ENCODE measurements around the gene ZNF678. TPM values are rescaled to one million over a fixed set of nuclear protein-coding genes. Genes with fewer than 3 reads are reported as not detected.

ZNF678 gene
- total RNA-seq, 2 donors from 2014 or later: 11.2 to 22.4 TPM

GRCh38 chr1:227546059-227546458, 17.3 kb upstream of the ZNF678 start:
- no peaks in the 10 kb centered on the region for H3K36me3 ChIP-seq (replicated peaks in 1 of 2; ENCODE audit: insufficient read depth in 1 of 2, low read depth in 2 of 2)
- TF ChIP-seq POLR2A (IDR thresholded peaks at IDR 0.05) (no peak), CTCF (IDR thresholded peaks at IDR 0.05) (no peak)
- H3K27me3 ChIP-seq: no peaks in the 10 kb centered on the region
- intact Hi-C loops (cut with DNase I): no loop called here
- peak overlapping the region in 1 of 4 donors; percentile 52 for H3K27ac ChIP-seq
- peaks cover 32% of the 10 kb centered on the region for H3K4me1 ChIP-seq
- DNase-seq (peak in 2 of 4 donors; percentile 72 to 87), ATAC-seq (no peak)
- H3K9me3 ChIP-seq: no peaks in the 10 kb centered on the region
- 87 to 100% methylated on average over 2 to 5 of the region's 5 CpGs for WGBS, 2 donors
- H3K4me3 ChIP-seq: no peak overlapping the region

DNA sequence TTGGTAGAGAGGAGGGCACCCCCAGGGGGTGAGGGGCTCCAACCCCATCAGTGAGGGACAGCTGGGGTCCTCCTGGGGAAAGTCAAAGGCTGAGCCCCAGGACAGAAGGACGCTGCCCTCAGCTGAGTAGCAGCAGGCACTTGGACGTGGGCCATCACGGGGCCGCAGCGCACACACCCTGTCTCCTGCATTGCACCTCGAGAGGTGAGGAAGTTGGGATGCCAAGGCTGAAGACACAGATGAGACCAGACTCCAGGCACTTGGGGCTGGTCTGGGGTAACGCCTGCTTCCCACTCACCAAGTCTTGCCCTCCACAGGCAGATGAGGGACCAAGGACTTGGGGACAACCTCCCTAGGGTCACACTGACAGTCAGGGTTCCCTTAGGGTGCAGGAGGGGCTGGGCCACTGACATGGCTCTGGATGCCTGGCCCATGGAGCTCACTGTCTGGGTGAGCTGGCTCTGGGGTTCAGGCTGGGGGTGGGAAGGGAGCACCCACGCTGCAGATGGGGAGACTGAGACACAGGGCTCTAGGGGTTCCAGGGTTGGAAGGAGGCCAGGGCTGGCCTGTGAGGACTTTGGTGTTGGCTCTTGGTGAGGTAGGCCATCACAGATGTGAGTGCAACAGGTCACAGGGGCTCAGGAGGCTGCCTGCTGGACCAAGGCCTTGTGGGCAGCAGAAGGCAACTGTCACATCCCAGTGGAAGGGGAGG, 16.6 kb upstream of the ZNF678 start:
- Histone ChIP-seq H3K9me3 (no peaks in the 10 kb centered on the region), H3K4me3 (no peak overlapping the region), H3K4me1 (peaks cover 25% of the 10 kb centered on the region), H3K27ac (peak overlapping the region in 2 of 4 donors; percentile 52), H3K36me3 (replicated peaks in 1 of 2; ENCODE audit: insufficient read depth in 1 of 2, low read depth in 2 of 2) (no peaks in the 10 kb centered on the region), H3K27me3 (no peaks in the 10 kb centered on the region)
- no peak for TF ChIP-seq CTCF (IDR thresholded peaks at IDR 0.05)
- no peak for TF ChIP-seq POLR2A (IDR thresholded peaks at IDR 0.05)
- 97 to 100% methylated on average over 2 to 8 of the region's 8 CpGs for WGBS, 2 donors
- DNase-seq (peak in 2 of 4 donors; percentile 12 to 13), ATAC-seq (no peak)
- intact Hi-C loops (cut with DNase I): no loop called here

- H3K36me3 ChIP-seq (replicated peaks in 1 of 2; ENCODE audit: insufficient read depth in 1 of 2, low read depth in 2 of 2): no peaks in the 10 kb centered on the region
- peaks cover 19% of the 10 kb centered on the region for H3K4me1 ChIP-seq
- TF ChIP-seq POLR2A (IDR thresholded peaks at IDR 0.05): no peak
- TF ChIP-seq CTCF (IDR thresholded peaks at IDR 0.05): no peak
- peak overlapping the region; percentile 35 to 64 (median 48) for H3K27ac ChIP-seq
- WGBS, 2 donors: 52 to 64% methylated on average over 7 to 8 of the region's 8 CpGs
- peak; percentile 24 for ATAC-seq
- DNase-seq: peak in 3 of 4 donors; percentile 12 to 45 (median 40)
- no peaks in the 10 kb centered on the region for H3K27me3 ChIP-seq
- no peak overlapping the region for H3K4me3 ChIP-seq
- no peaks in the 10 kb centered on the region for H3K9me3 ChIP-seq
- intact Hi-C loops (cut with DNase I): no loop called here
These were observed 15.8 kb upstream of the ZNF678 start for GRCh38 chr1:227547310-227548118.

DNA sequence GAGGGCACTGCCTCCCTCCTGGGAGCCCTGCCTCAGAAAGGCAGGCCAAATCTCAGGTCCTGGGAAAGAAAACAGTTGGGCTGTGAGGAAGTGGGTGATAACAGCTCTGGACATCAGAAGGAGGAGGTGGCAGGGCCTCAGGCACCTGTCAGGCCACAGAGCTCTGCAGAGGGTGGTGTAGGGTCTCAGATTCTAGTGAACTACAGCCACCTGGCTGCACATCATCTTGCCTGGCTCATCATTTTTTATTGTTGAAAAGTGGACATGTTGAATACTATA, 15.3 kb upstream of the ZNF678 start:
- H3K4me1 ChIP-seq: peaks cover 14% of the 10 kb centered on the region
- no peaks in the 10 kb centered on the region for H3K27me3 ChIP-seq
- H3K27ac ChIP-seq: peak overlapping the region; percentile 35 to 64 (median 48)
- no peaks in the 10 kb centered on the region for H3K36me3 ChIP-seq (replicated peaks in 1 of 2; ENCODE audit: insufficient read depth in 1 of 2, low read depth in 2 of 2)
- TF ChIP-seq POLR2A (IDR thresholded peaks at IDR 0.05) (no peak), CTCF (IDR thresholded peaks at IDR 0.05) (no peak)
- no peaks in the 10 kb centered on the region for H3K9me3 ChIP-seq
- intact Hi-C loops (cut with DNase I): no loop called here
- peak; percentile 32 to 75 (median 56) for DNase-seq
- peak; percentile 77 for ATAC-seq
- no peak overlapping the region for H3K4me3 ChIP-seq

Measured in body of pancreas (tissue), 4 donors.